Natural killer cell (primary cell): ENCODE measurements around the gene TMEM117. TPM values are rescaled to one million over a fixed set of nuclear protein-coding genes. Genes with fewer than 3 reads are reported as not detected.

ENCODE experiments used
- ATAC-seq, 3 donors: fragments of 150-1000 bp in 2 of 3; fragments of 200-7000 bp in 1 of 3; cut with Tn5 transposase; 1 replicate in 1 of 3; 2 replicates in 2 of 3; pipeline ENCODE4 v1.10.0; 2021; ENCODE audit warnings: mild to moderate bottlenecking in 2 of 3, moderate library complexity in 2 of 3
- DNase-seq, 2 donors: peaks; one replicate each; pipeline versions ENCODE4 v3.0.0 to v3.0.0-alpha.2; 2013 to 2021; ENCODE audit warnings: mixed read lengths in 1 of 2
- H3K27ac ChIP-seq: one replicate; pipeline ENCODE4 v1.5.1; 2013; ENCODE audit warnings: mild to moderate bottlenecking, low read length
- H3K27me3 ChIP-seq: one replicate; pipeline ENCODE4 v1.6.1; 2013; ENCODE audit warnings: low read length; ENCODE audit not compliant: control insufficient read depth, insufficient read depth
- H3K36me3 ChIP-seq: one replicate; pipeline ENCODE4 v1.6.1; 2013; ENCODE audit warnings: low read length; ENCODE audit not compliant: control insufficient read depth, insufficient read depth
- H3K4me1 ChIP-seq: one replicate; pipeline ENCODE4 v1.6.1; 2013; ENCODE audit warnings: low read length; ENCODE audit not compliant: control insufficient read depth, insufficient read depth
- H3K4me3 ChIP-seq: one replicate; pipeline ENCODE4 v1.5.1; 2013; ENCODE audit warnings: low read length
- H3K9me3 ChIP-seq: one replicate; pipeline ENCODE4 v1.6.1; 2013; ENCODE audit warnings: low read length; ENCODE audit not compliant: control insufficient read depth, insufficient read depth
- H3K27ac Mint-ChIP-seq, 2 donors: one replicate each; pipeline ENCODE4 v1.8.0; 2022; ENCODE audit warnings: mild to moderate bottlenecking in 2 of 2, mixed read lengths in 2 of 2, moderate library complexity in 1 of 2
- H3K27me3 Mint-ChIP-seq, 2 donors: one replicate each; pipeline ENCODE4 v1.8.0; 2022; ENCODE audit warnings: low read depth in 2 of 2, mixed read lengths in 2 of 2
- H3K36me3 Mint-ChIP-seq: one replicate; pipeline ENCODE4 v1.8.0; 2022; ENCODE audit warnings: mixed read lengths
- H3K4me1 Mint-ChIP-seq, 2 donors: one replicate each; pipeline ENCODE4 v1.8.0; 2022; ENCODE audit warnings: mixed read lengths in 2 of 2
- H3K4me3 Mint-ChIP-seq: one replicate; pipeline ENCODE4 v1.8.0; 2022; ENCODE audit warnings: mild to moderate bottlenecking, moderate library complexity, mixed read lengths
- H3K9me3 Mint-ChIP-seq, 2 donors: one replicate each; pipeline ENCODE4 v1.8.0; 2022; ENCODE audit warnings: mixed read lengths in 2 of 2
- WGBS: methylation state at CpG from one replicate; pipeline ENCODE4 v1.1.7; 2013; ENCODE audit warnings: missing lambda C conversion rate; ENCODE audit not compliant: insufficient coverage; 5-methylcytosine and 5-hydroxymethylcytosine counted together
- intact Hi-C: fragments of 100-400 bp; cut with micrococcal nuclease; formaldehyde crosslinking; loops from one replicate; pipeline ENCODE4 v1.14.2; 2022
- total RNA-seq, 4 donors: library from RNA; stranded (reverse); fragments of 120-200 nt in 1 of 4; gene quantifications; one replicate each; pipeline versions ENCODE4 v1.2.3 to v1.2.4, GENCODE V29; 2013 to 2022
- TF ChIP-seq, protein P1 (sequence below): fragments of 200-600 bp; IDR thresholded peaks from one replicate; pipeline ENCODE4 v1.8.0; 2022; ENCODE audit warnings: antibody characterized with exemption

The TMEM117 gene
- 1 to 10 TPM; 7.1 to 8.1 (median 7.9) TPM for total RNA-seq
- total RNA-seq (2013): 13.9 TPM

DNA sequence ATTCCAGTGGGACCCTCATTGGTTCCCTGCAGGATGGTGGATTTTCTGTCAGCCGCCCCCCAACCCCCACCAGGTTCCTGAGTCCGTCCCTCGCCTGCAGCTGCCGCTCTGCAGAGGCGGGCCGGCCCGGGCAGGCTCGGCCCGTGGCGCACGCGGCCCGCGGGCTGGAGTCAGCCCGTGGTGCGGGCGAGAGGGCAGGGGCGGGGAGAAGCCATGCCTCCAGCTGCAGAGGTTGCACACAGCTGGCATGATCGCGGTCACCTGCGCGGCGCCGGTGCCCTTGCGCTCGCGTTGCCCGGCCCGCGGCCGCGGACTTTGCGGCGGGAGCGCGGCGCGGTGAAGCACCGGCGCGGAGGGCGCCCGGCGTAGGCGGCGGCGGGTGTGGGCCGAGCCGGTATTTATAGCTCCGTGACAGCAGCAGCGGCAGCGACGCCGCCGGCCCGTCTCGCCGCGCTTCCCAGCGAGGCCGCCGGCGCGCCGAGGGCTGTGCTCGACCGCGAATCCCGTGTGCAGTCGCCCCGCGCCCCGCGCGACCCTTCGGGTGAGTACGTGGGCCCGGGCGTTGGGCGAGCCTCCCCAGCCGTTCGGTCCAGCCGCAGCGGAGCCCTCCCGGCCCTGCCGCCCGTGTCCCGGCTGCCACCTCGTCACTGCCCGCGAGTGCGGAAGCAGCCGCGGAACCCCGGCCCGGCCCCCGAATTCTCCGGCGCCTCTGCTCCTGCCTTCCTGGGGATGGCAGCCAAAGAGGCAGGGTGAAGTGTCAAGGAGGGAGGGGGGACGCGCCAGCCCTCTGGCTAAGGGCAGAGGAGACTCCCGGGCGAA, at the start of gene TMEM117:
Gene TMEM117 (plus strand): TSS at position 426 of the 819 bp plus-strand sequence.
- no peaks in the 10 kb centered on the region for H3K27me3 Mint-ChIP-seq
- H3K27ac Mint-ChIP-seq: peak within 1 kb of the TSS; percentile 74 to 85

DNA sequence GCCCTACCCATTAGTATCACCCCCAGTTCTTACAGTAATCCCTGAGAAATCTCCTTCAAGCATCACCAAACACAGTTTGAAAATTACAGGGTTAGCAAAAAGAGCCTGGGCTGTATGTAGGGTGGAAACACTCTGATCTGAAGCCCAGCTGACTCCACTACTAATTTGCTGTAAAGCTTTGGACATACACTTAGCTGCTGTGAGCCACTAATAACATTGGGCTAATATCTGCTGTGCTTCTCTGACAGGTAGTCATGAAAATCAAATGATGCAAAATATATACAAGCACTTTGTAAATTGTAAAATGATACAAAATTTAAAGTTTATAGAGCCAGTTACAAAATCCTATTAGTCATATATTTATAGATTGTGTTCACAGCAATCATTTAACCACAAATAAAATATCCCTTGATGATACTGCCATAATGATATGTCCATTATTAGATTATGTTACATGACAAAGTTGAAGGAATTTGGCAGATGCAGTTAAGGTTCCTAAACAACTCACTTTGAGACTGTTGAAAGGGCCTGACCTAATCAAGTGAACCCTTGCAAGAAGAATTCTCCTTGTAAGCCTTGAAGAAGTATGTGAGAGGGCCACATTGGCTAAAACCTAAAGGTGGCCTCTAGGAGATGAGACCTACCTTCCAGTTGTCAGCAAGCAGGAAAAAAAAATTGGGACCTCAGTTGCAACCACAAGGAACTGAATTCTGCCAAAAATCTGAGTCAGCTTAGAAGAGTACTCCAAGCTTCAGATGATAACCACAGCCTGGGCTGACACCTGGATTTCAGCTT, 48.8 kb upstream of the TMEM117 start:
- Histone ChIP-seq H3K4me1 (no peaks in the 10 kb centered on the region), H3K27ac (no peak overlapping the region), H3K9me3 (no peaks in the 10 kb centered on the region), H3K27me3 (no peaks in the 10 kb centered on the region), H3K36me3 (peaks cover 56% of the 10 kb centered on the region), H3K4me3 (no peak overlapping the region)
- no peak for DNase-seq
- H3K27ac Mint-ChIP-seq: peak overlapping the region in 1 of 2 donors; percentile 45
- no peak overlapping the region for H3K4me3 Mint-ChIP-seq
- intact Hi-C loops: no loop called here
- no peaks in the 10 kb centered on the region for H3K9me3 Mint-ChIP-seq
- H3K4me1 Mint-ChIP-seq: peaks cover 0 to 5% of the 10 kb centered on the region in 2 donors
- no peaks in the 10 kb centered on the region for H3K27me3 Mint-ChIP-seq
- H3K36me3 Mint-ChIP-seq: no peaks in the 10 kb centered on the region
- no peak for ATAC-seq
- TF ChIP-seq, protein P1, sequence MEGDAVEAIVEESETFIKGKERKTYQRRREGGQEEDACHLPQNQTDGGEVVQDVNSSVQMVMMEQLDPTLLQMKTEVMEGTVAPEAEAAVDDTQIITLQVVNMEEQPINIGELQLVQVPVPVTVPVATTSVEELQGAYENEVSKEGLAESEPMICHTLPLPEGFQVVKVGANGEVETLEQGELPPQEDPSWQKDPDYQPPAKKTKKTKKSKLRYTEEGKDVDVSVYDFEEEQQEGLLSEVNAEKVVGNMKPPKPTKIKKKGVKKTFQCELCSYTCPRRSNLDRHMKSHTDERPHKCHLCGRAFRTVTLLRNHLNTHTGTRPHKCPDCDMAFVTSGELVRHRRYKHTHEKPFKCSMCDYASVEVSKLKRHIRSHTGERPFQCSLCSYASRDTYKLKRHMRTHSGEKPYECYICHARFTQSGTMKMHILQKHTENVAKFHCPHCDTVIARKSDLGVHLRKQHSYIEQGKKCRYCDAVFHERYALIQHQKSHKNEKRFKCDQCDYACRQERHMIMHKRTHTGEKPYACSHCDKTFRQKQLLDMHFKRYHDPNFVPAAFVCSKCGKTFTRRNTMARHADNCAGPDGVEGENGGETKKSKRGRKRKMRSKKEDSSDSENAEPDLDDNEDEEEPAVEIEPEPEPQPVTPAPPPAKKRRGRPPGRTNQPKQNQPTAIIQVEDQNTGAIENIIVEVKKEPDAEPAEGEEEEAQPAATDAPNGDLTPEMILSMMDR: no peak

More for the DNA sequence above, at the start of gene TMEM117:
- peak within 1 kb of the TSS; percentile 81 for H3K4me3 Mint-ChIP-seq
- H3K4me1 ChIP-seq: peaks cover 13% of the 10 kb centered on the region
- H3K36me3 ChIP-seq: no peaks in the 10 kb centered on the region
- H3K9me3 ChIP-seq: no peaks in the 10 kb centered on the region
- no peaks in the 10 kb centered on the region for H3K9me3 Mint-ChIP-seq
- TF ChIP-seq, protein P1: no peak
- peak; percentile 62 to 73 for DNase-seq
- peak within 1 kb of the TSS; percentile 67 for H3K27ac ChIP-seq
- under 1% methylated on average over 103 of the region's 103 CpGs for WGBS
- intact Hi-C loops: loop anchor here (2.0 kb wide), 2 partner anchors 29 to 77 kb away; partner anchors contain the start of genes IRAK4, PUS7L and TWF1
- H3K4me3 ChIP-seq: peak within 1 kb of the TSS; percentile 62
- ATAC-seq: peak; percentile 77 to 85 (median 80)
- H3K27me3 ChIP-seq: peaks cover 2% of the 10 kb centered on the region
- H3K4me1 Mint-ChIP-seq: peaks cover 32 to 36% of the 10 kb centered on the region in 2 donors
- H3K36me3 Mint-ChIP-seq: no peaks in the 10 kb centered on the region

DNA sequence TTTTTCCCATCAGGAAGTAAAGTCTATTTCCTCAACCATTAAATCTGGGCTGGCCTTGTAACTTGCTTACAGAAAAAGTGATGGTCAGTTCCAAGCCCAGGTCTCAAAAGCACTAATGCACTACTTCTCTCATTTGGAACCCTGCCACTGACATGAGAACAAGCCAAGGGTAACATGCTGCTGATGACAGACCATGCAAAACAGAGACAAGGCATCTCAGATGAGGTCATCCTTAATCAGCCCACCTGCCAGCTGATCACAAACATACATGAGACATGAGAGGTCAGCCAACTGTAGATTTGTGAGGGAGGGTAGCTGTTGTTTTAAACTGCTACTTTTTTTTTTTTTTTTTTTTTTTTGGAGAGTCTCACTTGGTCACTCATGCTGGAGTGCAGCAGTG, 45.9 kb upstream of the TMEM117 start:
- intact Hi-C loops: no loop called here
- Histone ChIP-seq H3K9me3 (no peaks in the 10 kb centered on the region), H3K27ac (no peak overlapping the region), H3K36me3 (peaks cover 35% of the 10 kb centered on the region), H3K27me3 (no peaks in the 10 kb centered on the region), H3K4me1 (no peaks in the 10 kb centered on the region), H3K4me3 (no peak overlapping the region)
- TF ChIP-seq, protein P1: no peak
- Mint-ChIP-seq H3K4me3 (no peak overlapping the region), H3K36me3 (no peaks in the 10 kb centered on the region), H3K27ac (peak overlapping the region in 1 of 2 donors; percentile 36), H3K4me1 (peaks cover 0 to 5% of the 10 kb centered on the region in 2 donors), H3K9me3 (no peaks in the 10 kb centered on the region), H3K27me3 (no peaks in the 10 kb centered on the region)
- ATAC-seq (no peak), DNase-seq (no peak)
